GM23338 (cell line): ENCODE results near the gene LIG4. TPM values are rescaled to one million over a fixed set of nuclear protein-coding genes. Genes with fewer than 3 reads are reported as not detected.
A peak's percentile ranks its signal among the peaks of the same experiment; 100 is the strongest.

Source experiments
- ATAC-seq: fragments of 200-7000 bp; cut with Tn5 transposase; 3 replicates; pipeline ENCODE4 v1.9.1; 2020
- DNase-seq: peaks from one replicate; pipeline ENCODE4 v3.0.0-alpha.2; 2015; ENCODE audit warnings: low spot score
- H2AFZ ChIP-seq: fragments of 200-600 bp; sonication (generic); 2 replicates; pipeline ENCODE4 v1.8.0; 2016; ENCODE audit warnings: antibody characterized with exemption, mild to moderate bottlenecking, moderate library complexity
- H3F3A ChIP-seq: fragments of 200-600 bp; sonication (generic); replicated peaks from 2 replicates; pipeline ENCODE4 v1.8.0; 2017; ENCODE audit warnings: antibody characterized with exemption, mixed run types, low read depth
- H3K27ac ChIP-seq: fragments of 200-600 bp; sonication (generic); 2 replicates; pipeline ENCODE4 v1.6.1; 2016; ENCODE audit warnings: low read depth
- H3K27me3 ChIP-seq: fragments of 200-600 bp; sonication (generic); 2 replicates; pipeline ENCODE4 v1.8.0; 2016; ENCODE audit warnings: mild to moderate bottlenecking, mixed run types, moderate library complexity; ENCODE audit not compliant: insufficient read depth
- H3K36me3 ChIP-seq: fragments of 200-600 bp; sonication (generic); 2 replicates; pipeline ENCODE4 v1.8.0; 2016; ENCODE audit warnings: mild to moderate bottlenecking; ENCODE audit not compliant: insufficient read depth
- H3K4me1 ChIP-seq: fragments of 200-600 bp; sonication (generic); 2 replicates; pipeline ENCODE4 v1.8.0; 2016; ENCODE audit warnings: mild to moderate bottlenecking, moderate library complexity; ENCODE audit not compliant: insufficient read depth
- H3K4me2 ChIP-seq: fragments of 200-600 bp; sonication (generic); 2 replicates; pipeline ENCODE4 v1.7.1; 2017; ENCODE audit warnings: mixed run types
- H3K4me3 ChIP-seq: fragments of 200-600 bp; sonication (generic); 2 replicates; pipeline ENCODE4 v1.6.1; 2016; ENCODE audit warnings: mixed run types
- H3K79me2 ChIP-seq: fragments of 200-600 bp; sonication (generic); replicated peaks from 2 replicates; pipeline ENCODE4 v1.8.0; 2017; ENCODE audit warnings: mild to moderate bottlenecking; ENCODE audit not compliant: insufficient read depth
- H3K9me2 ChIP-seq: fragments of 200-600 bp; sonication (generic); 2 replicates; pipeline ENCODE4 v1.8.0; 2017; ENCODE audit not compliant: insufficient read depth
- H4K20me1 ChIP-seq: fragments of 200-600 bp; sonication (generic); replicated peaks from 2 replicates; pipeline ENCODE4 v1.8.0; 2017; ENCODE audit warnings: mild to moderate bottlenecking; ENCODE audit not compliant: insufficient read depth
- H3K27ac Mint-ChIP-seq: 2 replicates; pipeline ENCODE4 v1.8.0; 2020; ENCODE audit warnings: inconsistent platforms, mild to moderate bottlenecking, moderate library complexity, mixed read lengths
- H3K27me3 Mint-ChIP-seq: 3 replicates; pipeline ENCODE4 v1.8.0; 2022; ENCODE audit warnings: low read depth, mild to moderate bottlenecking, moderate library complexity, mixed read lengths, inconsistent platforms; ENCODE audit not compliant: insufficient read depth, poor library complexity
- H3K36me3 Mint-ChIP-seq: 3 replicates; pipeline ENCODE4 v1.8.0; 2021; ENCODE audit warnings: low read depth, mild to moderate bottlenecking, inconsistent platforms, moderate library complexity, mixed read lengths
- H3K4me1 Mint-ChIP-seq: 3 replicates; pipeline ENCODE4 v1.8.0; 2020; ENCODE audit warnings: mild to moderate bottlenecking, inconsistent platforms, mixed read lengths
- H3K4me3 Mint-ChIP-seq: 3 replicates; pipeline ENCODE4 v1.8.0; 2021; ENCODE audit warnings: moderate library complexity, mild to moderate bottlenecking, inconsistent platforms, mixed read lengths
- H3K9me3 Mint-ChIP-seq: 3 replicates; pipeline ENCODE4 v1.8.0; 2020; ENCODE audit warnings: moderate library complexity, mild to moderate bottlenecking, inconsistent platforms, mixed read lengths
- EZH2 ChIP-seq: fragments of 200-600 bp; sonication (generic); IDR thresholded peaks from one replicate; pipeline ENCODE4 v1.8.0; 2017; ENCODE audit warnings: antibody characterized with exemption, mild to moderate bottlenecking, low read depth; ENCODE audit not compliant: unreplicated experiment
- EZH2phosphoT487 ChIP-seq: fragments of 200-600 bp; sonication (generic); IDR thresholded peaks from one replicate; pipeline ENCODE4 v1.8.1; 2018; ENCODE audit warnings: antibody characterized with exemption; ENCODE audit not compliant: unreplicated experiment
- JUNB ChIP-seq: IDR thresholded peaks from one replicate; pipeline ENCODE4 v1.6.1; 2016; ENCODE audit warnings: antibody characterized with exemption; ENCODE audit not compliant: unreplicated experiment
- NANOG ChIP-seq: IDR thresholded peaks from 2 replicates; pipeline ENCODE4 v1.6.1; 2016; ENCODE audit warnings: antibody characterized with exemption, borderline replicate concordance
- STAT1 ChIP-seq: IDR thresholded peaks from one replicate; pipeline ENCODE4 v1.6.1; 2016; ENCODE audit warnings: antibody characterized with exemption; ENCODE audit not compliant: unreplicated experiment
- ZNF114 ChIP-seq: fragments of 250-450 bp; sonication (Bioruptor Pico); IDR thresholded peaks from 2 replicates; pipeline ENCODE4 v1.5.0; 2020; ENCODE audit warnings: mild to moderate bottlenecking, moderate library complexity
- ZNF331 ChIP-seq: fragments of 250-450 bp; sonication (Bioruptor Pico); IDR thresholded peaks from 2 replicates; pipeline ENCODE4 v1.5.0; 2020; ENCODE audit warnings: low read depth, mild to moderate bottlenecking, moderate library complexity
- polyA plus RNA-seq: library from polyadenylated mRNA; unstranded; fragments of >200 nt; fragmentation: Nextera tagmentation; extraction: Ambion mirVana; gene quantifications from 2 replicates; pipeline ENCODE4 v1.2.1, GENCODE V29; 2016
- total RNA-seq: library from RNA; depleted of rRNA; stranded (reverse); fragments of >200 nt; shearing (Covaris generic); gene quantifications from 2 replicates; pipeline ENCODE4 v1.2.3, GENCODE V29; 2014
- TF ChIP-seq, protein P1 (sequence below): IDR thresholded peaks from 2 replicates; pipeline ENCODE4 v1.6.1; 2016; ENCODE audit warnings: antibody characterized with exemption
- TF ChIP-seq, protein P2 (sequence below): IDR thresholded peaks from one replicate; pipeline ENCODE4 v1.6.1; 2018; ENCODE audit warnings: antibody characterized with exemption; ENCODE audit not compliant: unreplicated experiment
- TF ChIP-seq, protein P3 (sequence below), 2 experiments: fragments of 200-600 bp in 1 of 2; sonication (generic) in 1 of 2; conservative IDR thresholded peaks; 2 replicates each; pipeline versions ENCODE4 v1.5.1 to v1.6.1; 2016 to 2017; ENCODE audit warnings: antibody characterized with exemption in 2 of 2, low read depth in 2 of 2, mild to moderate bottlenecking in 2 of 2, moderate library complexity in 1 of 2

Gene LIG4
- total and polyA plus RNA-seq, 2 experiments from 2014 or later, result 2.6 to 4.9 TPM

DNA sequence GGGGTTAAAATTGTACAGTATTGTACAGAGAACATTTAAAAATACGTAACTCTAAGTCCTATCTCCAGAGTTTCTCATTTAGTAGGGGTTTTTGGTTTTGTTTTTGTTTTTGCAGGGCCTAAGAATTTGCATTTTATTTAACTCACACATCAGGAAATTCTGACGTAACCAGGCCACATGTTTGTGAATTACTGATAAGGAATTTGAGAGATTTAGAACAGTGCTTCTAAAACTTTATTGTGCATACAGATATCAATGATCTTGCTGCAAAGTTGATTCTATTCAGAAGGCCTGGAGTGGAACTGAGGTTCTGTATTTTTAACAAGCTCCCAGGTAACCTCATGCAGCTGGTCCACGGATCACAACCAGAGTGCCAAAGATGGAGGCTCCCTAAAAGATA is 49.3 kb downstream of the LIG4 start:
- Histone ChIP-seq H3K9me2 (no peaks in the 10 kb centered on the region; the same call in none of the 2 replicates), H3K4me2 (no peak overlapping the region), H3K36me3 (no peaks in the 10 kb centered on the region), H3K79me2 (no peaks in the 10 kb centered on the region), H3F3A (no peaks in the 10 kb centered on the region), H4K20me1 (no peaks in the 10 kb centered on the region), H3K4me1 (no peaks in the 10 kb centered on the region), H2AFZ (peak overlapping the region; percentile 52), H3K27ac (no peak overlapping the region), H3K4me3 (no peak overlapping the region), H3K27me3 (no peaks in the 10 kb centered on the region)
- H3K27me3 Mint-ChIP-seq, result peaks cover 1% of the 10 kb centered on the region
- H3K36me3 Mint-ChIP-seq, result no peaks in the 10 kb centered on the region
- DNase-seq (no peak), ATAC-seq (no peak)
- TF ChIP-seq, protein P1, sequence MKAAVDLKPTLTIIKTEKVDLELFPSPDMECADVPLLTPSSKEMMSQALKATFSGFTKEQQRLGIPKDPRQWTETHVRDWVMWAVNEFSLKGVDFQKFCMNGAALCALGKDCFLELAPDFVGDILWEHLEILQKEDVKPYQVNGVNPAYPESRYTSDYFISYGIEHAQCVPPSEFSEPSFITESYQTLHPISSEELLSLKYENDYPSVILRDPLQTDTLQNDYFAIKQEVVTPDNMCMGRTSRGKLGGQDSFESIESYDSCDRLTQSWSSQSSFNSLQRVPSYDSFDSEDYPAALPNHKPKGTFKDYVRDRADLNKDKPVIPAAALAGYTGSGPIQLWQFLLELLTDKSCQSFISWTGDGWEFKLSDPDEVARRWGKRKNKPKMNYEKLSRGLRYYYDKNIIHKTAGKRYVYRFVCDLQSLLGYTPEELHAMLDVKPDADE, result no peak
- TF ChIP-seq ZNF114 (CRISPR knock-in tag), result no peak
- H3K4me1 Mint-ChIP-seq, result no peaks in the 10 kb centered on the region
- no peak overlapping the region for H3K27ac Mint-ChIP-seq
- H3K4me3 Mint-ChIP-seq, result no peak overlapping the region
- no peaks in the 10 kb centered on the region; the same call in 2 of the 3 replicates for H3K9me3 Mint-ChIP-seq

DNA sequence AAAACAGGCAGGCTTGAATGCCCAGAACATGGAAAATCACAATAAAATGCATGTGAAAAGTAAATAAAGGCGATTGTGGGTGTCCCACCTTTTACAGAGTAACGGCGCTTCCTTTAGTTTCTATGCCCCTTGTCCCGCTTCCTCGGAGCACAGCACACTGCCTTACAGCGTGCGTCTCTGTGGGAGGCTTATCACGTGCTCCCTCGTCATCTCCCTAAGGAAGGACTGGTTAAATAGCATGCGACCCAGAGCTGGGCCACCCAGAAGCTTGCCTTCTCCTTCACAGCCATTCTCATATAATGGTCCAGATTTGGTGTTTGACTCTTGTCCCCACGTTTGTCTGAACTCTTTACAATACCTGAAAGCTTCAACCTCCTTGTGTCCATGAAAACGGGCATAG is 56.6 kb downstream of the LIG4 start:
- Mint-ChIP-seq H3K27ac (no peak overlapping the region), H3K36me3 (no peaks in the 10 kb centered on the region), H3K4me3 (no peak overlapping the region), H3K9me3 (peaks cover 4% of the 10 kb centered on the region; the same call in 2 of the 3 replicates), H3K4me1 (peaks cover 5% of the 10 kb centered on the region; the same call in 2 of the 3 replicates), H3K27me3 (peaks cover 2% of the 10 kb centered on the region)
- Histone ChIP-seq H3K36me3 (no peaks in the 10 kb centered on the region), H3K79me2 (no peaks in the 10 kb centered on the region), H2AFZ (peak overlapping the region; percentile 88), H3K4me2 (no peak overlapping the region), H3K4me1 (no peaks in the 10 kb centered on the region), H3F3A (no peaks in the 10 kb centered on the region), H3K4me3 (no peak overlapping the region), H3K9me2 (0 out of 2 replicates have a peak, but pooled peaks cover 3% of the 10 kb centered on the region), H4K20me1 (no peaks in the 10 kb centered on the region), H3K27ac (no peak overlapping the region), H3K27me3 (no peaks in the 10 kb centered on the region)
- ATAC-seq, result peak; percentile 45; the same call in 2 of the 3 replicates
- DNase-seq, result no peak
- TF ChIP-seq, protein P2, sequence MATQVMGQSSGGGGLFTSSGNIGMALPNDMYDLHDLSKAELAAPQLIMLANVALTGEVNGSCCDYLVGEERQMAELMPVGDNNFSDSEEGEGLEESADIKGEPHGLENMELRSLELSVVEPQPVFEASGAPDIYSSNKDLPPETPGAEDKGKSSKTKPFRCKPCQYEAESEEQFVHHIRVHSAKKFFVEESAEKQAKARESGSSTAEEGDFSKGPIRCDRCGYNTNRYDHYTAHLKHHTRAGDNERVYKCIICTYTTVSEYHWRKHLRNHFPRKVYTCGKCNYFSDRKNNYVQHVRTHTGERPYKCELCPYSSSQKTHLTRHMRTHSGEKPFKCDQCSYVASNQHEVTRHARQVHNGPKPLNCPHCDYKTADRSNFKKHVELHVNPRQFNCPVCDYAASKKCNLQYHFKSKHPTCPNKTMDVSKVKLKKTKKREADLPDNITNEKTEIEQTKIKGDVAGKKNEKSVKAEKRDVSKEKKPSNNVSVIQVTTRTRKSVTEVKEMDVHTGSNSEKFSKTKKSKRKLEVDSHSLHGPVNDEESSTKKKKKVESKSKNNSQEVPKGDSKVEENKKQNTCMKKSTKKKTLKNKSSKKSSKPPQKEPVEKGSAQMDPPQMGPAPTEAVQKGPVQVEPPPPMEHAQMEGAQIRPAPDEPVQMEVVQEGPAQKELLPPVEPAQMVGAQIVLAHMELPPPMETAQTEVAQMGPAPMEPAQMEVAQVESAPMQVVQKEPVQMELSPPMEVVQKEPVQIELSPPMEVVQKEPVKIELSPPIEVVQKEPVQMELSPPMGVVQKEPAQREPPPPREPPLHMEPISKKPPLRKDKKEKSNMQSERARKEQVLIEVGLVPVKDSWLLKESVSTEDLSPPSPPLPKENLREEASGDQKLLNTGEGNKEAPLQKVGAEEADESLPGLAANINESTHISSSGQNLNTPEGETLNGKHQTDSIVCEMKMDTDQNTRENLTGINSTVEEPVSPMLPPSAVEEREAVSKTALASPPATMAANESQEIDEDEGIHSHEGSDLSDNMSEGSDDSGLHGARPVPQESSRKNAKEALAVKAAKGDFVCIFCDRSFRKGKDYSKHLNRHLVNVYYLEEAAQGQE, result no peak
- TF ChIP-seq, protein P1, result no peak
- TF ChIP-seq EZH2phosphoT487 (no peak), NANOG (no peak), EZH2 (no peak), JUNB (no peak), ZNF114 (CRISPR knock-in tag) (no peak), STAT1 (no peak), ZNF331 (no peak)
- TF ChIP-seq, protein P3, sequence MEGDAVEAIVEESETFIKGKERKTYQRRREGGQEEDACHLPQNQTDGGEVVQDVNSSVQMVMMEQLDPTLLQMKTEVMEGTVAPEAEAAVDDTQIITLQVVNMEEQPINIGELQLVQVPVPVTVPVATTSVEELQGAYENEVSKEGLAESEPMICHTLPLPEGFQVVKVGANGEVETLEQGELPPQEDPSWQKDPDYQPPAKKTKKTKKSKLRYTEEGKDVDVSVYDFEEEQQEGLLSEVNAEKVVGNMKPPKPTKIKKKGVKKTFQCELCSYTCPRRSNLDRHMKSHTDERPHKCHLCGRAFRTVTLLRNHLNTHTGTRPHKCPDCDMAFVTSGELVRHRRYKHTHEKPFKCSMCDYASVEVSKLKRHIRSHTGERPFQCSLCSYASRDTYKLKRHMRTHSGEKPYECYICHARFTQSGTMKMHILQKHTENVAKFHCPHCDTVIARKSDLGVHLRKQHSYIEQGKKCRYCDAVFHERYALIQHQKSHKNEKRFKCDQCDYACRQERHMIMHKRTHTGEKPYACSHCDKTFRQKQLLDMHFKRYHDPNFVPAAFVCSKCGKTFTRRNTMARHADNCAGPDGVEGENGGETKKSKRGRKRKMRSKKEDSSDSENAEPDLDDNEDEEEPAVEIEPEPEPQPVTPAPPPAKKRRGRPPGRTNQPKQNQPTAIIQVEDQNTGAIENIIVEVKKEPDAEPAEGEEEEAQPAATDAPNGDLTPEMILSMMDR (conservative IDR thresholded peaks at IDR 0.05; ENCODE audit: low read depth in 2 of 2), result no peak
